GM11168 (cell line): ENCODE data around the gene GPR78.
"Not testable (repeated sequence)": the region's sequence is repeated elsewhere in the genome, so short reads cannot be mapped to it uniquely, and the experiment has no call there.

Experiments
- in situ Hi-C: fragments of 300-500 bp; cut with MboI; formaldehyde crosslinking; loops from one replicate; pipeline ENCODE4 v1.12.0; 2022; ENCODE audit warnings: low sequenced_read_pairs; ENCODE audit not compliant: unreplicated experiment

Gene GPR78

DNA sequence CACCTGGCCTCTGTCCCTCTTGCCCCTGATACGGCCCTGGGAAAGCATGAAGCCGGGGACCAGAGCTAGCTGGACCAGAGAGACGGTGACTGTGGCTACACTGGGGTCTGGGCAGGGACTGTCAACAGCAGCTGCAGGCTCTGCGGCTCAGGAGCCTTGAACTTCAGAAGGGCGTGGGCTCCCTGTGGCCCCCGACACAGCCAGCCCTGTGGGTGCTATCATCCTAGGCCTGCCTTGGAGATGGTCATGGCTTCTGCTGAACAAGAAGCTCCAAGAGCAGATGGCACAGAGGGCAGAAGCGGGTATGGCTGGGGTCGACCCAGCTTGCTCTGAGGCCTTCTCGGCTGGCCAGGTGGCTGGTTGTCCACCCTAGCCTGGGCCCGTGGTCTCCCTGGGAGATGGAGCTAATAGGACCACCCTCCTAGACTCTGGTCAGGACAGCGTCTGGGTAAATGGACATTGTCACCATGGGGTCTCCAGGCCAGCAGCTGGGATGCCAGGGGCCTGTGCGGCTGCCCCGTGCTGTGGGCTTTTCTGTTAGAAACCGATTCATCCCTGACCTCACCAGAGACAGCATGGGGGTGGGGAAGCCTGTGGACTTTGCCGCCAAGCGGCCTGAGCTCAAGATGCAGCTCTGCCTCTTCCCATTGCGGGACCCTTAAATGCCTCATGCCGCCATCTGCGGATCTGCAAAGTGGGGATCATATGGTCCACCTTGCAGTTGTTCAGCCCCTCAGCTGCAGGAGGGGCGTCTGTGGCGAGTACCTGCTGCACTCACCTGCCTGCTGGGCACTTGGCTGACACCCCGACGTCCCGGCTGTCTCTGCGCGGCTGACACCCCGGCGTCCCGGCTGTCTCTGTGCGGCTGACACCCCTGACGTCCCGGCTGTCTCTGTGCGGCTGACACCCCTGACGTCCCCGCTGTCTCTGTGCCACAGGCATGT lies 33.5 kb downstream of the GPR78 start:
- in situ Hi-C loops: no loop called here

DNA sequence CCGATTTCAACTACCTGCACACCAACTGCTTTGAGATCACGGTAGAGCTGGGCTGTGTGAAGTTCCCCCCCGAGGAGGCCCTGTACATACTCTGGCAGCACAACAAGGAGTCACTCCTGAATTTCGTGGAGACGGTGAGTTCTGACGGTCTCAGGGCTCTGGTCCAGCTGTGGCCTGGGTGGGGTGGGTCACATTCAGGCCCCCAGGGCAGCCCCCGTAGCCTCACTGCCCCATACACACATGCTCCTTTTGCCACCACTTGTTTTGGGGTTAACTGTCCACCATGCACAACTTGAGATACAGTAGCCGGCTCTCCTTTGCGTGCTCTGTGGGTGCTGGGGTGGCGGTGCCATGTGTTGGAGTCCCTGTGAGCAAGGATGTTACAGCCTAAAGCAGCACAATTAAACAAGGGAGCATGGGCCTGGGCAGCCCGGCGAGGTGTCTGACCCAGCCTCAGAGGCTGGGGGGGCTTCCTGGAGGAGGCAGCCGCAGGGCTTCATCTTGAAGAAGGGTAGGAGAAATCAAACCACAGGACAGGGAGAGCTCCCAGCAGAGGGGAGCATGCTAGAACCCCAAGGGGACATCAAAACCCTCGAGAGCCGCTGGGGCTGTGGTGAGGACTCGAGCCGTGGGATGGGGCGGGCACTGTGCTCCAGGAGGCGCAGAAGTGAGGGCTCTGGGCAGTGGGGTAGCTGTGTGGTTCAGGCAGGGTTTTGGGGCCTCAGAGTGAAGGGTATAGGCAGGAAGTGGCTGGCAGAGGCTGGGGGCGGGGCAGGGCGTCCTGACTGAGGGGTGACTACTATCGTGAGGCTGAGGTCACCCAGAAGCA lies 34.4 kb downstream of the GPR78 start:
- in situ Hi-C loops: no loop called here

DNA sequence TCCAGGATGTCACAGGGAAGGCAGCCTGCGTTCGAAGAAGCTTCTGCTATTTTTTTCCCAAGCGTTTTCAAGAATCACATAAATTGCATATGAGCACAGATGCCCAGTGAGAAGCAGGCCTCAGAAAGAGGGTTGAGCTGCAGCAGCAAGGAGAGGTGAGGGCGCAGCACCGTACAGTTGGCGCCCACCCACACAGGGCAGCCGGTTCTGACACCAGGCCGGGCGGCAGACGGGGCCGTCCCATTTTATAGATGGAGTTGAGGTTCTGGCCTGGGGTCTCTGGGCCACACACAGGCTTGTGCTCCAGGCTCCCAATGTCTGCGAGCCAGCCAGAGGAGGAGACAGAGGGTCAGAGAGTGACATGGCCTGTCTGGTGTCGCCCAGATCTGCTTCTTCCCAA lies 35.2 kb downstream of the GPR78 start:
- in situ Hi-C loops: no loop called here

DNA sequence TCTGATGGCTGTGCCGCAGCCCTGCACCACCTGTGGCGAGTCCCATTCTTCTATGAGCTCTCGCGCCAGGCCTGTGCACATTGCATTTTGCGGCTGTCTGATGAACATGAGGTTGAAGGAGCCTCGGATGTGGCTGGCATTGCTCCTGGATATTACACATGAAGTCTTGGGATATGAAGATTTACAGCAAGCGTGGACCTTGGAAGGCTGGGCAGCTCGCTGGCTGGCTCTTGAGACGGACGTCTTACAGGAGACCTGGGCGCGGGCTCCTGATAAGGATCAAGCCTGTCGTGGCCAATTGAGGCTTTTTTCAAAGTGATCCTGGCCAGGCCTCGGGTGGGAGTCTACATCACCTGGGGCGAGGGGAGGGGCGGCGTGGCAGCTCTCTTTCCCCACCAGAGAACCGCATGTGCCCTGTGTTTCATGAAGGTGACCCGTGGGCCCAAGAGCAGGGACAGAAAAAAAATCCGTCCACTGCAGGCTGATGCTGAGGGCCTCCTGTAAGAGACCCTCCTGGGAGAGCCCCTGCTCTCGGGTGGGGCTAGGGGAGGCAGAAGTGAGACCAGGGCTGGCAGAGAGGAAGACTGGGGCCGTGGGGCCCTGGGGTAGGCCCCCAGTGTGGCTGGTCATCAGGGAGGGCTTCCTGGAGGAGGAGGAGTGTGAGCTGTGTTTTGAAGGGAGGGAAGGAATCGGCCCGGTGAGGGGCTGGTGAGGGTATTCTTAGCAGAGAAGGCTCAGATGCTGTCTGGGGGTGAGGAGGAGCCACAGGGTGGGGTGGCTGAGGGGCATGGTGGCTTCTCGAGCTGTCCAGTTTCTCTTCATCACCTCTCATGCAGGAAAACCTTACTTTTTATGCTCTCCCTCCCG lies 36.0 kb downstream of the GPR78 start:
- in situ Hi-C loops: no loop called here

DNA sequence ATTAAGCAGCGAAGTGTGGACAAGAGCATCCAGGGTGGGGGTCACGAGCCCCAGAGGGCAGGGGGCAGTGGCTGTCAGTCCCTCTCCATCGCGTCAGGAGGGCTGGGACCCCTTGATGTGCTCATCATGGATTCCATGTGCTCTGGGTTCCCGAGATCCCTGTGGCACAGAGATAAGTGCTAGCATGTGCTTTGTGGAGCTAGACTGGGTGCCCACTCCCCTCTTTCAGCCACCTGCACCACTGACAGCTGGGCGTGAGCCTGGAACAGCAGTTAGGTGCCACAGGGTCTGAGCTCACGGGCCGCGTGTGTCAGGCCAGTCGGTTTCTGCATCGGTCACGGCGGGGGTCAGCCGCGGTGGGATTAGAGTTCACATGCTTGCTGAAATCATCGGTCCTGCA lies 36.6 kb downstream of the GPR78 start:
- in situ Hi-C loops: no loop called here

DNA sequence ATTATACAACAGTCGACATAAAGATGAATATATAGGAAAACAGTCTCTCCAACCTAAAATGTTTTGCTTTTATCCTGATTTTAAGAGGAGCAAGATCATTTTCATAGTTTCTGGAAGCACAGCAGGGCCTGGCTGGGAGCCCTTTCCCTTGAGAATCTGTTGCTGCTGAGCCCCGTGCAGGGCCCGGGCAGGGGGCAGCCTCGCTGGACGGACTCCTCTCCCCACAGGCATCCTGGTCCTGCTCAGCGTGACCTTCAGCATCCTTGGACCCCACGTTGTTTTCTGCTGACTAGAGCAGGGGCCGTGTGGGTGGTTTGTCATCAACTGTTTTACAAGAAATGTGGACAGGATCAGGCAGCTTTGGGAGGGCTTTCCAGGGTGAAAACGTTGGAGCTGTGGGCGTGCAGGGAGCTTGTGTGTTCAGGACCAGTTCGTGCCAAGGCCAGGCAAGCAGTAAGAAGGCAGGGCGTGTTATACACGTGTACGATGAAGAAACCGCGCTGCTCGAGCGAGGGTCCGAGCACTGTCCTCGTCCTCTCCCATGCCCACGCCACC lies 37.4 kb downstream of the GPR78 start:
- in situ Hi-C loops: no loop called here

DNA sequence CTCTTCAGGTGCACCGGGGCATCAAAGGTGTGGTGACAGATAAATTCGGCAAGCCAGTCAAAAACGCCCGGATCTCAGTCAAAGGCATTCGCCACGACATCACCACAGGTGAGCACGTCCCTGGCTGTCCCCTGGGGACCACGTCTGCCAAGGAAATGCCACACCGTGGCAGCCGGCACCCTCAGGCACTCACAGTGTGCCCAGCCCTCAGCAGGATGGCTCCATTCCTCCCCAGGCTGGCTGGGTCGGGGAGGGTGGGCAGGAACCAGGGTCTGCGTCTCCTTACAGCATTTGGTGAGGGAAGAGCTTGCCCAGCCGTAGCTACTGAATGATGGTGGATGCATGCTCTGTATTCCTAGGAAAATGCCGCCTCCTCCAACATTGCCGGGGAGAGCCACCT lies 38.2 kb downstream of the GPR78 start:
- in situ Hi-C loops: no loop called here

DNA sequence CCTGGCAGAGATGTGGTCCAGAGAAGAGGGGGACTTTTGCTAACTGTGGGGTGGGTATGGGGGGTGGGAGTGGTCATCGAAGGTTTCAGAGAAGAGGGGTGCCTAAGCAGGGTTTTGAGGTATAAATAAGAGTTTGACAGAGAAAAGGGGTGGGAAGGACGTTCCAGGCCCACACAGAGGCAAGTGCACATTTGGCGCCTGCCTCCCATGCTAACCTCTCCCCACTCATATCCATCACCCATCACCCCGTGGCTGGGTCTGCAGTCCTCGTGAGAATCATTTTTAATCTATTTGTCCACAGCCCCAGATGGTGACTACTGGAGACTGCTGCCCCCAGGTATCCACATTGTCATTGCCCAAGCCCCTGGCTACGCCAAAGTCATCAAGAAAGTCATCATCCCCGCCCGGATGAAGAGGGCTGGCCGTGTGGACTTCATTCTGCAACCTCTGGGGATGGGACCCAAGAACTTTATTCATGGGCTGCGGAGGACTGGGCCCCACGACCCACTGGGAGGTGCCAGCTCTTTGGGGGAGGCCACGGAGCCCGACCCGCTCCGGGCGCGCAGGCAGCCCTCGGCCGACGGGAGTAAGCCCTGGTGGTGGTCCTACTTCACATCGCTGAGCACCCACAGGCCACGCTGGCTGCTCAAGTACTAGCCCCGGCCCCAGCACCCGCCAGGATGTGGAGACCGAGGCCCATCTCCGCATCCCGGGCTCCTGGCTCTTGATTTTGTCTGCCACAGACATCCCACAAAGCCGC lies 38.9 kb downstream of the GPR78 start:
- in situ Hi-C loops: no loop called here

DNA sequence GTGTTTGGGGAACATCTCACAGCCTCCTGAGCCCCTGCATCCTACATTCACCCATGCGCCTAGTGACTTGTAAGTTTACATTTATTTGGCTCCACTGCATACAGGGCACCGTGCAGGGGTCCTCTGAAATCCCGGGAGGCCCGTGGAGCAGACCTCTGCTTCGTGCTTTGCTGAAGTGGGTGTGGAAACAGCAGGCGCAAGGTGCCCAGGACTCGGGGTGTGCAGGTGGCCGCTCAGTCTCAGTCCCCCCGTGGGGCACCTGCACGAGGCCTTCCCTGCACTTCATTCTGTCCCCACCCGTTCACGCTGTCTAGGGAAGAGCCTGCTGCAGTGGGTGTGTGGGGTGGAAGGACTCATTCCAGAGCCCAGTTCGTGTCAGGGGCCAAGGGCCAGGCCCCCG lies 40.9 kb downstream of the GPR78 start:
- in situ Hi-C loops: not testable (repeated sequence)

DNA sequence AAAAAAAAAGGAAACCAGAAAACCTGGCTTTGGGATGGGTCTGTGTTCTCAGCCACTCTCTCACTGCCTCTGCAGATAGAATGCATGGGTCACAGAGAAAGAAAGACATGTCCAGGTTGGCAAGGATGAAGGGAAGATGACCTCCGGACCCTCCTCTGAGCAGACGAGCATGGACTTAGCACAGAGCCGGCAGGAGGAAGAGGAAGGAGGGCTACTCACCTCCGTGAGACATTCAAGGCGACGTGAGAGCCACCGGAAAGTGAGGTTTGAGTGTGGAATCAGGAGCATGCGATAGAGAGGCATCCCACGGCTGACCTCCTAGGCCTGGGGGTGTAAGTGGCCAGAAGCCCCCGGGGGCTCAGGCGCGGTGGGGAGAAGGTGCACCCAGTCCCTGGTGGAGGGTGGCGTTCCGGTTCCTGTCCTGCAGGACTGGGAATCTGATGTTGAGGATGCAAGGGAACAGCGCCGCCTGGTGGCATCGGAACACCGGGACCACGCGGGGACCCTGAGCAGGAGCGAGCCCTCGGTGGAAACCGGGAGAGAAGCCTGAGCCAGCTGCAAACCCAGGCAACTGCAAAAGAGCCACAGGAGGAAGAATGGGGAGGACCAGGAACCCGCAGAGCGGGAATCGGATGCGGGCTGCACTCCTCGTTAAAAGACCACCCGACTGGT lies 44.5 kb downstream of the GPR78 start:
- in situ Hi-C loops: not testable (repeated sequence)

DNA sequence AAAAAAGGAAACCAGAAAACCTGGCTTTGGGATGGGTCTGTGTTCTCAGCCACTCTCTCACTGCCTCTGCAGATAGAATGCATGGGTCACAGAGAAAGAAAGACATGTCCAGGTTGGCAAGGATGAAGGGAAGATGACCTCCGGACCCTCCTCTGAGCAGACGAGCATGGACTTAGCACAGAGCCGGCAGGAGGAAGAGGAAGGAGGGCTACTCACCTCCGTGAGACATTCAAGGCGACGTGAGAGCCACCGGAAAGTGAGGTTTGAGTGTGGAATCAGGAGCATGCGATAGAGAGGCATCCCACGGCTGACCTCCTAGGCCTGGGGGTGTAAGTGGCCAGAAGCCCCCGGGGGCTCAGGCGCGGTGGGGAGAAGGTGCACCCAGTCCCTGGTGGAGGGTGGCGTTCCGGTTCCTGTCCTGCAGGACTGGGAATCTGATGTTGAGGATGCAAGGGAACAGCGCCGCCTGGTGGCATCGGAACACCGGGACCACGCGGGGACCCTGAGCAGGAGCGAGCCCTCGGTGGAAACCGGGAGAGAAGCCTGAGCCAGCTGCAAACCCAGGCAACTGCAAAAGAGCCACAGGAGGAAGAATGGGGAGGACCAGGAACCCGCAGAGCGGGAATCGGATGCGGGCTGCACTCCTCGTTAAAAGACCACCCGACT lies 50.2 kb downstream of the GPR78 start:
- in situ Hi-C loops: not testable (repeated sequence)

DNA sequence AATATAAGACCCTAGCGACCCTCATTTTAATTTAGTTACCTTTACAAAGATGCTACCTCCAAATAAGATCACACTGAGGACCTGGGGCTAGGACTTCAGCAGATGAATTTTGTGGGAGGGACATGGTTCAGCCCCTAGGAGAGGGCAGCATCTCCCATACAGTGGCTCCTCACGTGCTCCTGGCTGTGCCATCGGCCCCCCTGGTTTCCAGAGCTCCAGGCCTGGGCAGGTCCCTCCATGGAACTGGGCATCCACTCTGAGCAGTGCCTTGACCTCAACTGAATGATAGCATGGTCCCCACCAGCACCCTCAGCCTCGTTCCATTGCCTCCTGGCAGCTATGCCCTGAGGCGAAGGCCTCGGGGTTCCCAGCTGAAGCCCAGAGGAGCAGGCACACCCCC lies 51.7 kb downstream of the GPR78 start:
- in situ Hi-C loops: not testable (repeated sequence)

DNA sequence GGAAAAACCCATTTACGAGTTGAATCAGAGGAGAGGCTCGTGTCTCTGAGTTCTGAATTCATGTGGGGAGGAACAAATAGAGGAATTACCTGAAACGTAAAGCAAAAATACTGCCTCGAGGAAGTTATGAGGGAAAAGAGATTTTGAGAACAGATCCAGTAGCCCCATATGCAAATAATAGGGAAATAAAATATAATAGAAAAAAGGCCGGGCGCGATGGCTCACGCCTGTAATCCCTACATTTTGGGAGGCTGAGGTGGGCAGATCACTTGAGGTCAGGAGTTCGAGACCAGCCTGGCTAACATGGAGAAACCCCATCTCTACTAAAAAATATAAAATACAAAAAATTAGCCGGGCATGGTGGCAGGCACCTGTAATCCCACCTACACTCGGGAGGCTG lies 54.6 kb downstream of the GPR78 start:
- in situ Hi-C loops: not testable (repeated sequence)

DNA sequence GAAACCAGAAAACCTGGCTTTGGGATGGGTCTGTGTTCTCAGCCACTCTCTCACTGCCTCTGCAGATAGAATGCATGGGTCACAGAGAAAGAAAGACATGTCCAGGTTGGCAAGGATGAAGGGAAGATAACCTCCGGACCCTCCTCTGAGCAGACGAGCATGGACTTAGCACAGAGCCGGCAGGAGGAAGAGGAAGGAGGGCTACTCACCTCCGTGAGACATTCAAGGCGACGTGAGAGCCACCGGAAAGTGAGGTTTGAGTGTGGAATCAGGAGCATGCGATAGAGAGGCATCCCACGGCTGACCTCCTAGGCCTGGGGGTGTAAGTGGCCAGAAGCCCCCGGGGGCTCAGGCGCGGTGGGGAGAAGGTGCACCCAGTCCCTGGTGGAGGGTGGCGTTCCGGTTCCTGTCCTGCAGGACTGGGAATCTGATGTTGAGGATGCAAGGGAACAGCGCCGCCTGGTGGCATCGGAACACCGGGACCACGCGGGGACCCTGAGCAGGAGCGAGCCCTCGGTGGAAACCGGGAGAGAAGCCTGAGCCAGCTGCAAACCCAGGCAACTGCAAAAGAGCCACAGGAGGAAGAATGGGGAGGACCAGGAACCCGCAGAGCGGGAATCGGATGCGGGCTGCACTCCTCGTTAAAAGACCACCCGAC lies 55.8 kb downstream of the GPR78 start:
- in situ Hi-C loops: not testable (repeated sequence)
